ENCODE data around the gene ROMO1. TPM values are rescaled to one million over a fixed set of nuclear protein-coding genes. Genes with fewer than 3 reads are reported as not detected.
A peak's percentile ranks its signal among the peaks of the same experiment; 100 is the strongest.
"Not testable (repeated sequence)": the region's sequence is repeated elsewhere in the genome, so short reads cannot be mapped to it uniquely, and the experiment has no call there.

The ROMO1 gene
- total RNA-seq, 8 experiments from 2014 or later = 178 to 374 (median 295) TPM

- in situ Hi-C loops (cut with MboI; ENCODE audit: low pct_unique_long_range_greater_than_20kb in 2 of 9, low sequenced_read_pairs in 9 of 9, unreplicated experiment in 9 of 9) = loop anchor here in 1 of 9 experiments (25.0 kb wide), 1 partner anchor 148 kb away; no protein-coding TSS in a partner anchor
- 0 to 95% (median 80%) methylated on average over 1 to 6 of the region's 7 CpGs for WGBS, 10 experiments
- no peak overlapping the region for H3K27ac ChIP-seq
- H3K4me1 ChIP-seq (replicated peaks in 1 of 2) = peaks cover 22 to 35% of the 10 kb centered on the region in 2 donors
- ATAC-seq (replicated peaks in 6 of 8) = no peak
- H3K4me3 ChIP-seq = peak overlapping the region in 4 of 5 donors; percentile 72 to 90 (median 77)
These were observed 40.3 kb downstream of the ROMO1 start for GRCh38 chr20:35739294-35740163.

GRCh38 chr20:35741892-35742740 lies 42.9 kb downstream of the ROMO1 start, which contains the start of gene RBM39:
RBM39 (minus strand) TSS chr20:35742260; CDS start chr20:35740874, 1,386 bp downstream.
- peak within 1 kb of the TSS; percentile 72 to 90 (median 79) for H3K4me3 ChIP-seq
- in situ Hi-C loops (cut with MboI; ENCODE audit: low pct_unique_long_range_greater_than_20kb in 2 of 9, low sequenced_read_pairs in 9 of 9, unreplicated experiment in 9 of 9) = loop anchor here in 1 of 9 experiments (25.0 kb wide), 1 partner anchor 145 kb away; no protein-coding TSS in a partner anchor
- H3K27ac ChIP-seq = peak within 1 kb of the TSS; percentile 99
- H3K4me1 ChIP-seq (replicated peaks in 1 of 2) = peaks cover 11 to 24% of the 10 kb centered on the region in 2 donors
- WGBS, 10 experiments = 0 to 6% (median 0%) methylated on average over 3 to 16 of the region's 66 CpGs; no CpG with 5 or more reads in 3 of the 10 experiments
- ATAC-seq (replicated peaks in 6 of 8) = peak; percentile 91 to 96 (median 94)

- peaks cover 11 to 24% of the 10 kb centered on the region in 2 donors for H3K4me1 ChIP-seq (replicated peaks in 1 of 2)
- H3K27ac ChIP-seq = peak overlapping the region; percentile 96 to 97
- in situ Hi-C loops (cut with MboI; ENCODE audit: low pct_unique_long_range_greater_than_20kb in 2 of 9, low sequenced_read_pairs in 9 of 9, unreplicated experiment in 9 of 9) = loop anchor here in 1 of 9 experiments (25.0 kb wide), 1 partner anchor 144 kb away; no protein-coding TSS in a partner anchor
- no peak for ATAC-seq (replicated peaks in 6 of 8)
- WGBS, 10 experiments = 0 to 20% (median 3%) methylated on average over 1 to 8 of the region's 8 CpGs
- H3K4me3 ChIP-seq = peak overlapping the region; percentile 46 to 59 (median 57)
These were observed 43.7 kb downstream of the ROMO1 start for GRCh38 chr20:35742741-35743523.

GRCh38 chr20:35743693-35744491 lies 44.7 kb downstream of the ROMO1 start:
- peak overlapping the region; percentile 96 to 97 for H3K27ac ChIP-seq
- H3K4me3 ChIP-seq = peak overlapping the region in 1 of 5 donors; percentile 57
- ATAC-seq (replicated peaks in 6 of 8) = no peak

GRCh38 chr20:35744492-35744841 lies 45.3 kb downstream of the ROMO1 start:
- ATAC-seq (replicated peaks in 6 of 8); H3K4me3 ChIP-seq; H3K27ac ChIP-seq: not testable (repeated sequence)
- WGBS, 10 experiments = 72 to 100% (median 89%) methylated on average over 1 to 3 of the region's 3 CpGs; no CpG with 5 or more reads in 2 of the 10 experiments
- peaks cover 8 to 18% of the 10 kb centered on the region in 2 donors for H3K4me1 ChIP-seq (replicated peaks in 1 of 2)
- in situ Hi-C loops (cut with MboI; ENCODE audit: low pct_unique_long_range_greater_than_20kb in 2 of 9, low sequenced_read_pairs in 9 of 9, unreplicated experiment in 9 of 9) = loop anchor here in 1 of 9 experiments (25.0 kb wide), 1 partner anchor 143 kb away; no protein-coding TSS in a partner anchor

More at GRCh38 chr20:35743693-35744491, 44.7 kb downstream of the ROMO1 start:
- in situ Hi-C loops (cut with MboI; ENCODE audit: low pct_unique_long_range_greater_than_20kb in 2 of 9, low sequenced_read_pairs in 9 of 9, unreplicated experiment in 9 of 9) = loop anchor here in 1 of 9 experiments (25.0 kb wide), 1 partner anchor 143 kb away; no protein-coding TSS in a partner anchor
- WGBS, 10 experiments = 72 to 100% (median 94%) methylated on average over 1 to 15 of the region's 15 CpGs
- H3K4me1 ChIP-seq (replicated peaks in 1 of 2) = peaks cover 11 to 21% of the 10 kb centered on the region in 2 donors

Other genes starting within 250 kb of the ROMO1 start
- 10 to 100 TPM; 11.7 to 31.7 (median 28.5) TPM for gene CEP250, start 243.8 kb upstream of the ROMO1 start, total RNA-seq
- gene C20orf173, start 169.8 kb upstream of the ROMO1 start, total RNA-seq = under 1 TPM in 1 of 8 experiments, not detected in 7; 0.31 TPM
- gene ERGIC3, start 157.3 kb upstream of the ROMO1 start, total RNA-seq = 100 to 1,000 TPM; 148 to 328 (median 266) TPM
- 10 to 100 TPM in 2 of 8 experiments, 1 to 10 TPM in 5, under 1 TPM in 1; 0.36 to 10.5 (median 4.3) TPM for gene SPAG4, start 83.6 kb upstream of the ROMO1 start, total RNA-seq
- 100 to 1,000 TPM in 7 of 8 experiments, 10 to 100 TPM in 1; 88.8 to 205 (median 124) TPM for gene CPNE1, start 34.5 kb upstream of the ROMO1 start, total RNA-seq
- 10 to 100 TPM; 33.1 to 98.0 (median 51.1) TPM for gene RBM12, start 34.5 kb upstream of the ROMO1 start, total RNA-seq
- 10 to 100 TPM; 11.1 to 37.2 (median 17.7) TPM for gene NFS1, start 53 bp upstream of the ROMO1 start, total RNA-seq
- gene RBM39, start 42.9 kb downstream of the ROMO1 start, total RNA-seq = 100 to 1,000 TPM; 254 to 567 (median 319) TPM
- 10 to 100 TPM; 15.4 to 53.7 (median 31.5) TPM for gene PHF20, start 72.6 kb downstream of the ROMO1 start, total RNA-seq

All from motor neuron (in vitro differentiated cells).